DOHH2 (cell line): ENCODE results near the gene RHOG.

Source experiments
- H3F3A ChIP-seq: fragments of 200-600 bp; sonication (generic), shearing (Covaris generic); 2 replicates; pipeline ENCODE4 v1.6.0; 2016; ENCODE audit warnings: antibody characterized with exemption, mild to moderate bottlenecking; ENCODE audit not compliant: control insufficient read depth, insufficient read depth
- H3K27ac ChIP-seq: fragments of 200-600 bp; sonication (generic); 2 replicates; pipeline ENCODE4 v1.5.1; 2014; ENCODE audit warnings: low read depth, mild to moderate bottlenecking, low read length, moderate library complexity
- H3K27me3 ChIP-seq: fragments of 200-600 bp; sonication (generic); 2 replicates; pipeline ENCODE4 v1.6.1; 2014; ENCODE audit warnings: mild to moderate bottlenecking, low read length, mixed read lengths; ENCODE audit not compliant: control insufficient read depth
- H3K36me3 ChIP-seq: fragments of 200-600 bp; sonication (generic); 2 replicates; pipeline ENCODE4 v1.6.1; 2014; ENCODE audit warnings: mild to moderate bottlenecking, low read length, moderate library complexity, mixed read lengths; ENCODE audit not compliant: control insufficient read depth
- H3K4me1 ChIP-seq: fragments of 200-600 bp; sonication (generic); 2 replicates; pipeline ENCODE4 v1.6.1; 2014; ENCODE audit warnings: mild to moderate bottlenecking, low read length, mixed read lengths; ENCODE audit not compliant: control insufficient read depth
- H3K4me2 ChIP-seq: fragments of 200-600 bp; sonication (generic); 2 replicates; pipeline ENCODE4 v1.6.0; 2014; ENCODE audit warnings: mild to moderate bottlenecking, low read length, moderate library complexity
- H3K4me3 ChIP-seq: fragments of 200-600 bp; sonication (generic); 2 replicates; pipeline ENCODE4 v1.5.1; 2014; ENCODE audit warnings: mild to moderate bottlenecking, low read length, mixed read lengths
- H3K79me2 ChIP-seq: fragments of 200-600 bp; sonication (generic); 2 replicates; pipeline ENCODE4 v1.6.1; 2014; ENCODE audit warnings: mild to moderate bottlenecking, low read length, mixed read lengths; ENCODE audit not compliant: control insufficient read depth
- H3K9me2 ChIP-seq: fragments of 200-600 bp; sonication (generic); replicated peaks from 2 replicates; pipeline ENCODE4 v1.6.1; 2014; ENCODE audit warnings: mild to moderate bottlenecking, low read length, mixed read lengths; ENCODE audit not compliant: control insufficient read depth
- H3K9me3 ChIP-seq: fragments of 200-600 bp; sonication (generic); 2 replicates; pipeline ENCODE4 v1.6.1; 2014; ENCODE audit warnings: antibody characterized with exemption, low read length, mixed read lengths; ENCODE audit not compliant: control insufficient read depth, insufficient read depth
- H4K20me1 ChIP-seq: fragments of 200-600 bp; sonication (generic); 2 replicates; pipeline ENCODE4 v1.6.0; 2014; ENCODE audit warnings: low read depth, mild to moderate bottlenecking, antibody characterized with exemption, low read length, moderate library complexity; ENCODE audit not compliant: control insufficient read depth, insufficient read depth
- CTCF ChIP-seq: fragments of 200-600 bp; sonication (generic); IDR thresholded peaks from one replicate; pipeline ENCODE4 v1.5.1; 2014; ENCODE audit warnings: antibody characterized with exemption, mild to moderate bottlenecking, low read depth, low read length; ENCODE audit not compliant: poor library complexity, severe bottlenecking
- EZH2phosphoT487 ChIP-seq: fragments of 200-600 bp; sonication (generic); IDR thresholded peaks from 2 replicates; pipeline ENCODE4 v1.6.1; 2017; ENCODE audit warnings: borderline replicate concordance, mild to moderate bottlenecking, antibody characterized with exemption, low read length, moderate library complexity, mixed read lengths

RHOG gene

GRCh38 chr11:3854660-3854976 is 13.9 kb upstream of the RHOG start:
- H4K20me1 ChIP-seq, result no peaks in the 10 kb centered on the region
- H3K9me2 ChIP-seq, result no peaks in the 10 kb centered on the region
- H3K4me2 ChIP-seq, result peak overlapping the region; percentile 84
- H3K4me1 ChIP-seq, result peaks cover 60% of the 10 kb centered on the region
- H3K27ac ChIP-seq, result peak overlapping the region; percentile 85
- TF ChIP-seq CTCF (no peak), EZH2phosphoT487 (no peak)
- H3K79me2 ChIP-seq, result peaks cover 39% of the 10 kb centered on the region
- H3K4me3 ChIP-seq, result peak overlapping the region; percentile 86
- no peaks in the 10 kb centered on the region for H3K36me3 ChIP-seq
- no peaks in the 10 kb centered on the region for H3F3A ChIP-seq
- no peaks in the 10 kb centered on the region for H3K9me3 ChIP-seq
- no peaks in the 10 kb centered on the region for H3K27me3 ChIP-seq

- Histone ChIP-seq H3K79me2 (peaks cover 34% of the 10 kb centered on the region), H3K4me2 (peak overlapping the region; percentile 84), H3K4me3 (peak overlapping the region; percentile 86), H3K27ac (peak overlapping the region; percentile 85), H3K9me2 (no peaks in the 10 kb centered on the region), H4K20me1 (no peaks in the 10 kb centered on the region), H3K9me3 (no peaks in the 10 kb centered on the region), H3F3A (no peaks in the 10 kb centered on the region), H3K4me1 (peaks cover 54% of the 10 kb centered on the region), H3K27me3 (no peaks in the 10 kb centered on the region), H3K36me3 (no peaks in the 10 kb centered on the region)
- TF ChIP-seq CTCF (no peak), EZH2phosphoT487 (no peak)
Observed at GRCh38 chr11:3853899-3854659, 13.3 kb upstream of the RHOG start.

- no peaks in the 10 kb centered on the region for H3F3A ChIP-seq
- H3K27me3 ChIP-seq, result peaks cover 3% of the 10 kb centered on the region; the same call in 1 of the 2 replicates
- H4K20me1 ChIP-seq, result no peaks in the 10 kb centered on the region
- no peaks in the 10 kb centered on the region for H3K9me2 ChIP-seq
- H3K4me1 ChIP-seq, result peaks cover 49% of the 10 kb centered on the region
- H3K4me2 ChIP-seq, result peak overlapping the region; percentile 84; the same call in 1 of the 2 replicates
- peaks cover 28% of the 10 kb centered on the region for H3K79me2 ChIP-seq
- 0 out of 2 replicates have a peak overlapping the region, but pooled peaks have one; percentile 86 for H3K4me3 ChIP-seq
- H3K36me3 ChIP-seq, result no peaks in the 10 kb centered on the region
- H3K27ac ChIP-seq, result no peak overlapping the region
- H3K9me3 ChIP-seq, result no peaks in the 10 kb centered on the region
- no peak for TF ChIP-seq EZH2phosphoT487
- no peak for TF ChIP-seq CTCF
Observed at GRCh38 chr11:3853545-3853842, 12.7 kb upstream of the RHOG start.
